Erythroblast (primary cell): ENCODE measurements around the gene TBC1D25.

Experiments used
- GATA1 ChIP-seq: IDR thresholded peaks from 2 replicates; pipeline ENCODE4 v1.6.1; 2011; ENCODE audit warnings: low read depth, mild to moderate bottlenecking, control low read depth, low read length, moderate library complexity
- POLR2A ChIP-seq: IDR thresholded peaks from 2 replicates; pipeline ENCODE4 v1.6.1; 2011; ENCODE audit warnings: mild to moderate bottlenecking, low read length

DNA sequence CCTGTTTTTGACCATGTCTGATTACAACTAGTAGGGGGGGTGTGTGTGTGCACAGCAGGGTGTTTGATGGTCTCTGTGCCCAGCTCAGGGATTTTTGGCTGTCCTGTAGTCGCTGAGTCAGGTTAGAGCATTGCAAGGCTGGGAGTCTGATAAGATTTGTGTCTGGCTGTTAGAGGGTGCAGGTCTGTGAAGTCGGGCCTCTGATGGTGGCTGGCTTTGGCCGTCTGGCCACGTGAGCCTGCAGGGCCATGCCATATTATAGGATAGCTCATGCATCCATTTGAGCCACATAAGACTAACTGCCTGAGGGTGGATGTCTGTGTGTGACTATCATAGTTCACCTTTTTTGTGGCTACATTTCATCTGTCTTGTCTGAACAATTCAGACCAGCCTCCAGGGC is 25.8 kb upstream of the TBC1D25 start:
- TF ChIP-seq POLR2A (no peak), GATA1 (no peak)
